ENCODE data around the gene DPYD. TPM values are rescaled to one million over a fixed set of nuclear protein-coding genes. Genes with fewer than 3 reads are reported as not detected.

Gene DPYD
- total and polyA plus RNA-seq, 9 of the 15 experiments (the other 6 are each of a cell fraction or from before 2014, with no cell fraction given) = 0.03 to 0.25 (median 0.08) TPM; not detected in 2

DNA sequence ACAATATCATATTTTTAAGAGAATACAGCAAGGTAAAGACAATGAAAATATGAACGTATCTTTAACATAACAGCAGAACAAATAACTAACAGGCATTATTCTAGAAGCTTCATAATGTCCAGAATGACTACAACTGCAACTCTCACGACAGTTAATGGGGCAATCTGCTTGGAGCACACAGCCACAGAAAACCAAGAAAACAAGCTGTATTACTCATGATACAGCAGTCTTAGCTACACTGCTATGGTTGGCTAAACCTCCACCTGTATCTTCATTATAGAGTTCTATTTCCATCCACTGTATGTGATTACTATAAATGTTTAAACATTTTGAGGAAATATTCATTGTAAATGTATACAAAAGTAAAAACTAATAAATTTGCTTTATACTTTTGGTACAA, 139.9 kb downstream of the DPYD start:
- BruUV-seq (replicated peaks) = no TSS peak
- TF ChIP-seq ZNF764 (CRISPR knock-in tag; IDR thresholded peaks at IDR 0.05; ENCODE audit: low read depth) = no peak
- no peak for TF ChIP-seq FOXJ2 (tag; IDR thresholded peaks at IDR 0.05)
- TF ChIP-seq RAD51 (IDR thresholded peaks at IDR 0.05; ENCODE audit: borderline replicate concordance, low read depth) = no peak
- TF ChIP-seq, protein P1, sequence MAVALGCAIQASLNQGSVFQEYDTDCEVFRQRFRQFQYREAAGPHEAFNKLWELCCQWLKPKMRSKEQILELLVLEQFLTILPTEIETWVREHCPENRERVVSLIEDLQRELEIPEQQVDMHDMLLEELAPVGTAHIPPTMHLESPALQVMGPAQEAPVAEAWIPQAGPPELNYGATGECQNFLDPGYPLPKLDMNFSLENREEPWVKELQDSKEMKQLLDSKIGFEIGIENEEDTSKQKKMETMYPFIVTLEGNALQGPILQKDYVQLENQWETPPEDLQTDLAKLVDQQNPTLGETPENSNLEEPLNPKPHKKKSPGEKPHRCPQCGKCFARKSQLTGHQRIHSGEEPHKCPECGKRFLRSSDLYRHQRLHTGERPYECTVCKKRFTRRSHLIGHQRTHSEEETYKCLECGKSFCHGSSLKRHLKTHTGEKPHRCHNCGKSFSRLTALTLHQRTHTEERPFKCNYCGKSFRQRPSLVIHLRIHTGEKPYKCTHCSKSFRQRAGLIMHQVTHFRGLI (CRISPR knock-in tag; IDR thresholded peaks at IDR 0.05) = no peak
- TF ChIP-seq, protein P2, sequence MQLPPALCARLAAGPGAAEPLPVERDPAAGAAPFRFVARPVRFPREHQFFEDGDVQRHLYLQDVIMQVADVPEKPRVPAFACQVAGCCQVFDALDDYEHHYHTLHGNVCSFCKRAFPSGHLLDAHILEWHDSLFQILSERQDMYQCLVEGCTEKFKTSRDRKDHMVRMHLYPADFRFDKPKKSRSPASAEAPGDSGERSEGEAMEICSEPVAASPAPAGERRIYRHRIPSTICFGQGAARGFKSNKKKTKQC (CRISPR knock-in tag; IDR thresholded peaks at IDR 0.05) = no peak
- no peak for TF ChIP-seq ZNF561 (CRISPR knock-in tag; conservative IDR thresholded peaks at IDR 0.05)
- TF ChIP-seq, protein P3, sequence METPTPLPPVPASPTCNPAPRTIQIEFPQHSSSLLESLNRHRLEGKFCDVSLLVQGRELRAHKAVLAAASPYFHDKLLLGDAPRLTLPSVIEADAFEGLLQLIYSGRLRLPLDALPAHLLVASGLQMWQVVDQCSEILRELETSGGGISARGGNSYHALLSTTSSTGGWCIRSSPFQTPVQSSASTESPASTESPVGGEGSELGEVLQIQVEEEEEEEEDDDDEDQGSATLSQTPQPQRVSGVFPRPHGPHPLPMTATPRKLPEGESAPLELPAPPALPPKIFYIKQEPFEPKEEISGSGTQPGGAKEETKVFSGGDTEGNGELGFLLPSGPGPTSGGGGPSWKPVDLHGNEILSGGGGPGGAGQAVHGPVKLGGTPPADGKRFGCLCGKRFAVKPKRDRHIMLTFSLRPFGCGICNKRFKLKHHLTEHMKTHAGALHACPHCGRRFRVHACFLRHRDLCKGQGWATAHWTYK (CRISPR knock-in tag; IDR thresholded peaks at IDR 0.05) = no peak
- no peak for TF ChIP-seq TSC22D4 (tag; IDR thresholded peaks at IDR 0.05)
- TF ChIP-seq JUNB (CRISPR knock-in tag; conservative IDR thresholded peaks at IDR 0.05) = no peak
- TF ChIP-seq RBM22 (IDR thresholded peaks at IDR 0.05; ENCODE audit: low read depth, low read length, poor library complexity, severe bottlenecking) = no peak
- TF ChIP-seq, protein P4, sequence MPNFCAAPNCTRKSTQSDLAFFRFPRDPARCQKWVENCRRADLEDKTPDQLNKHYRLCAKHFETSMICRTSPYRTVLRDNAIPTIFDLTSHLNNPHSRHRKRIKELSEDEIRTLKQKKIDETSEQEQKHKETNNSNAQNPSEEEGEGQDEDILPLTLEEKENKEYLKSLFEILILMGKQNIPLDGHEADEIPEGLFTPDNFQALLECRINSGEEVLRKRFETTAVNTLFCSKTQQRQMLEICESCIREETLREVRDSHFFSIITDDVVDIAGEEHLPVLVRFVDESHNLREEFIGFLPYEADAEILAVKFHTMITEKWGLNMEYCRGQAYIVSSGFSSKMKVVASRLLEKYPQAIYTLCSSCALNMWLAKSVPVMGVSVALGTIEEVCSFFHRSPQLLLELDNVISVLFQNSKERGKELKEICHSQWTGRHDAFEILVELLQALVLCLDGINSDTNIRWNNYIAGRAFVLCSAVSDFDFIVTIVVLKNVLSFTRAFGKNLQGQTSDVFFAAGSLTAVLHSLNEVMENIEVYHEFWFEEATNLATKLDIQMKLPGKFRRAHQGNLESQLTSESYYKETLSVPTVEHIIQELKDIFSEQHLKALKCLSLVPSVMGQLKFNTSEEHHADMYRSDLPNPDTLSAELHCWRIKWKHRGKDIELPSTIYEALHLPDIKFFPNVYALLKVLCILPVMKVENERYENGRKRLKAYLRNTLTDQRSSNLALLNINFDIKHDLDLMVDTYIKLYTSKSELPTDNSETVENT (CRISPR knock-in tag; IDR thresholded peaks at IDR 0.05) = no peak
- TF ChIP-seq CSDE1 (IDR thresholded peaks at IDR 0.05) = no peak
- TF ChIP-seq HEY1 (CRISPR knock-in tag; IDR thresholded peaks at IDR 0.05; ENCODE audit: borderline replicate concordance) = no peak
- no peak for TF ChIP-seq TCFL5 (CRISPR knock-in tag; conservative IDR thresholded peaks at IDR 0.05)
- no peak for TF ChIP-seq GABPB2 (CRISPR knock-in tag; conservative IDR thresholded peaks at IDR 0.05)
- TF ChIP-seq MAFG (tag; conservative IDR thresholded peaks at IDR 0.05) = no peak
- TF ChIP-seq ZNF830 (CRISPR knock-in tag; IDR thresholded peaks at IDR 0.05) = no peak
- TF ChIP-seq, protein P5, sequence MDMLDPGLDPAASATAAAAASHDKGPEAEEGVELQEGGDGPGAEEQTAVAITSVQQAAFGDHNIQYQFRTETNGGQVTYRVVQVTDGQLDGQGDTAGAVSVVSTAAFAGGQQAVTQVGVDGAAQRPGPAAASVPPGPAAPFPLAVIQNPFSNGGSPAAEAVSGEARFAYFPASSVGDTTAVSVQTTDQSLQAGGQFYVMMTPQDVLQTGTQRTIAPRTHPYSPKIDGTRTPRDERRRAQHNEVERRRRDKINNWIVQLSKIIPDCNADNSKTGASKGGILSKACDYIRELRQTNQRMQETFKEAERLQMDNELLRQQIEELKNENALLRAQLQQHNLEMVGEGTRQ (CRISPR knock-in tag; IDR thresholded peaks at IDR 0.05) = no peak
- Histone ChIP-seq H3K36me3 (ENCODE audit: control insufficient read depth, insufficient read depth, low read length) (no peaks in the 10 kb centered on the region), H2AFZ (ENCODE audit: low read depth, low read length) (no peak overlapping the region), H3K4me2 (ENCODE audit: insufficient read depth, low read length) (no peak overlapping the region), H3K79me2 (ENCODE audit: control insufficient read depth, insufficient read depth, low read length) (no peaks in the 10 kb centered on the region), H3K9ac (ENCODE audit: insufficient read depth in 1 of 2, low read depth in 2 of 2, low read length in 2 of 2) (no peak overlapping the region), H3K9me1 (ENCODE audit: control insufficient read depth, insufficient read depth, low read length) (no peaks in the 10 kb centered on the region), H3K4me3 (no peak overlapping the region), H3K9me3 (replicated peaks; ENCODE audit: control insufficient read depth, insufficient read depth, low read depth, low read length) (no peaks in the 10 kb centered on the region; the same call in 1 of the 2 replicates), H4K20me1 (replicated peaks; ENCODE audit: control insufficient read depth, insufficient read depth, low read length) (no peaks in the 10 kb centered on the region), H3K4me1 (replicated peaks in 1 of 2; ENCODE audit: control insufficient read depth in 2 of 2, insufficient read depth in 2 of 2, low read length in 2 of 2) (no peaks in the 10 kb centered on the region), H3K27ac (ENCODE audit: extremely low read depth, low read depth, low read length) (no peak overlapping the region), H3K27me3 (ENCODE audit: control insufficient read depth in 2 of 2, insufficient read depth in 2 of 2, low read length in 2 of 2) (no peaks in the 10 kb centered on the region)
- ChIA-PET POLR2A (no interaction called here), CTCF (ENCODE audit: low intra/inter-chr PET ratio) (no interaction called here)
- DNase-seq (ENCODE audit: extremely low read depth in 1 of 4, low spot score in 3 of 4) (no peak), FAIRE-seq (no peak), ATAC-seq (no peak)
- in situ Hi-C loops (cut with MboI) = no loop called here
- intact Hi-C loops (cut with micrococcal nuclease) = no loop called here
- 0% methylated on average over 2 of the region's 2 CpGs for WGBS (ENCODE audit: insufficient coverage, low coverage, missing lambda C conversion rate)
